Measurements from ENCODE around the gene GAS2L2. TPM values are rescaled to one million over a fixed set of nuclear protein-coding genes. Genes with fewer than 3 reads are reported as not detected.

Gene GAS2L2
- total RNA-seq, 2 donors from 2014 or later, result 0.09 TPM; not detected in 1

DNA sequence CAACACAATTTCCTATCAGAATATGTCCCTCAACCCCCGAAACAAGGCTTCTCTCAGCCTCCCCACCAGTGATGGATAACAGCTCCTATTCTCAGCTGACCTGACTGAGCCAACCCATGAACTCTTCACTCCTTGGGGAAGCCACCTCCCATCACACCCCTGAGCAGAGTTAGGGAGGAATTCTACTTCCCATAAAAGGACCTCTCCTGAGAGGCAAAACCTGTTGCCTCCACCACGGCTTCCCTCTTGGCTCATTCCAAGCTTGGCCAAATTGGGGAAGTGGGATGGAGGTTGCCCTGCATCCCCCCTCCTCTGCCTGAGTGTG is 27.3 kb downstream of the GAS2L2 start:
- no peaks in the 10 kb centered on the region for H3K27me3 ChIP-seq (ENCODE audit: control insufficient read depth, insufficient read depth, low read length, poor library complexity, severe bottlenecking)
- Mint-ChIP-seq H3K27ac (no peak overlapping the region), H3K4me1 (peaks cover 52% of the 10 kb centered on the region), H3K36me3 (ENCODE audit: low read depth) (peaks cover 32% of the 10 kb centered on the region), H3K9me3 (no peaks in the 10 kb centered on the region), H3K4me3 (no peak overlapping the region), H3K27me3 (ENCODE audit: insufficient read depth) (no peaks in the 10 kb centered on the region)
- DNase-seq, result peak; percentile 54
- TF ChIP-seq, protein P1, sequence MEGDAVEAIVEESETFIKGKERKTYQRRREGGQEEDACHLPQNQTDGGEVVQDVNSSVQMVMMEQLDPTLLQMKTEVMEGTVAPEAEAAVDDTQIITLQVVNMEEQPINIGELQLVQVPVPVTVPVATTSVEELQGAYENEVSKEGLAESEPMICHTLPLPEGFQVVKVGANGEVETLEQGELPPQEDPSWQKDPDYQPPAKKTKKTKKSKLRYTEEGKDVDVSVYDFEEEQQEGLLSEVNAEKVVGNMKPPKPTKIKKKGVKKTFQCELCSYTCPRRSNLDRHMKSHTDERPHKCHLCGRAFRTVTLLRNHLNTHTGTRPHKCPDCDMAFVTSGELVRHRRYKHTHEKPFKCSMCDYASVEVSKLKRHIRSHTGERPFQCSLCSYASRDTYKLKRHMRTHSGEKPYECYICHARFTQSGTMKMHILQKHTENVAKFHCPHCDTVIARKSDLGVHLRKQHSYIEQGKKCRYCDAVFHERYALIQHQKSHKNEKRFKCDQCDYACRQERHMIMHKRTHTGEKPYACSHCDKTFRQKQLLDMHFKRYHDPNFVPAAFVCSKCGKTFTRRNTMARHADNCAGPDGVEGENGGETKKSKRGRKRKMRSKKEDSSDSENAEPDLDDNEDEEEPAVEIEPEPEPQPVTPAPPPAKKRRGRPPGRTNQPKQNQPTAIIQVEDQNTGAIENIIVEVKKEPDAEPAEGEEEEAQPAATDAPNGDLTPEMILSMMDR (conservative IDR thresholded peaks at IDR 0.05), result no peak
- peaks cover 29% of the 10 kb centered on the region for H3K4me1 ChIP-seq (ENCODE audit: control insufficient read depth, insufficient read depth, low read length)
- 83 to 85% methylated on average over 1 to 2 of the region's 2 CpGs for WGBS, 2 experiments (ENCODE audit: insufficient coverage in 1 of 2, insufficient read length in 1 of 2)
- H3K4me3 ChIP-seq (ENCODE audit: low read length), result no peak overlapping the region
- no peak overlapping the region for H3K27ac ChIP-seq (ENCODE audit: low read depth, low read length)
- H3K36me3 ChIP-seq (ENCODE audit: control insufficient read depth, insufficient read depth, low read length), result peaks cover 58% of the 10 kb centered on the region
- no peaks in the 10 kb centered on the region for H3K9me3 ChIP-seq (ENCODE audit: control insufficient read depth, low read length)
- no peak overlapping the region for H3K9ac ChIP-seq (ENCODE audit: extremely low read depth, low read length, poor library complexity, severe bottlenecking)

DNA sequence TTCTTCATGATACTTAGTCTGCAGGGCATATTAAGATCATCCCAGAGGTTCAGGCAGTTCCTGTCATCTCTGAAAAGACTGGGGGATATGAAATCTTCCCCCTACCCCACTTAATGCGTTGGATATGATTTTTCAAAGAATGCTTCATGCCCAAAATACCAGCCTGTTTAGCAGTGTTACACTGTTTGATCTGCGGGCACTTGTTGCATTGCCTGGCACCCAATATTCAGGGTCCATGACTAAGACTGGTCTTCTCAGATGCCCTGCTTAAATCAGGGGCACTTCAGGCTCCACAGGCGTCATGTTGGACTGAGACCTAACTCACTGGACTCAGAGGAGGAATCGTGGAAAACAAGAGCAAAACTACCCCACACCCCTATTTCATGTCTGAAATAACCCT is 28.0 kb downstream of the GAS2L2 start:
- DNase-seq, result no peak
- Histone ChIP-seq H3K4me3 (ENCODE audit: low read length) (no peak overlapping the region), H3K4me1 (ENCODE audit: control insufficient read depth, insufficient read depth, low read length) (peaks cover 25% of the 10 kb centered on the region), H3K36me3 (ENCODE audit: control insufficient read depth, insufficient read depth, low read length) (peaks cover 60% of the 10 kb centered on the region), H3K27me3 (ENCODE audit: control insufficient read depth, insufficient read depth, low read length, poor library complexity, severe bottlenecking) (no peaks in the 10 kb centered on the region), H3K9me3 (ENCODE audit: control insufficient read depth, low read length) (no peaks in the 10 kb centered on the region), H3K9ac (ENCODE audit: extremely low read depth, low read length, poor library complexity, severe bottlenecking) (no peak overlapping the region), H3K27ac (ENCODE audit: low read depth, low read length) (no peak overlapping the region)
- TF ChIP-seq, protein P1 (conservative IDR thresholded peaks at IDR 0.05), result no peak
- Mint-ChIP-seq H3K36me3 (ENCODE audit: low read depth) (peaks cover 36% of the 10 kb centered on the region), H3K27ac (no peak overlapping the region), H3K27me3 (ENCODE audit: insufficient read depth) (no peaks in the 10 kb centered on the region), H3K4me1 (peaks cover 47% of the 10 kb centered on the region), H3K9me3 (no peaks in the 10 kb centered on the region), H3K4me3 (no peak overlapping the region)
- WGBS, 2 experiments (ENCODE audit: insufficient coverage in 1 of 2, insufficient read length in 1 of 2), result 93% methylated on average over 1 to 4 of the region's 4 CpGs

DNA sequence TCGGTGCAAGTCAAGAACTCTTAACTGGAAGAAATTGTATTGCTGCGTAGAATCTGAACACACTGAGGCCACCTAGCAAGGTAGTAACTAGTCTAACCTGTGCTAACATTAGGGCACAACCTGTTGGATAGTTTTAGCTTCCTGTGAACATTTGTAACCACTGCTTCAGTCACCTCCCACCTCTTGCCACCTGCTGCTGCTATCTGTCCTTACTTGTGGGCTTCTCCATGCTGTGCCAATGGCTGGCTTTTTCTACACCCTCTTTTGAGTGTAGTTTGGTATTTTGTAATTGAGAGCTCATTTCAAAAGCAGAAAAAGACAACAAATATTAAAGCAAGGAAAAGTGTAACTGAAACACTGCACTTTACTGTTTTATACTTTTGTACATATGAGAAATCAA is 29.3 kb downstream of the GAS2L2 start:
- H3K27ac Mint-ChIP-seq, result no peak overlapping the region
- TF ChIP-seq, protein P1 (conservative IDR thresholded peaks at IDR 0.05), result no peak
- WGBS, 2 experiments (ENCODE audit: insufficient coverage in 1 of 2, insufficient read length in 1 of 2), result 96 to 98% methylated on average over 2 of the region's 2 CpGs
- H3K4me3 Mint-ChIP-seq, result no peak overlapping the region
- no peak for DNase-seq
- no peak overlapping the region for H3K9ac ChIP-seq (ENCODE audit: extremely low read depth, low read length, poor library complexity, severe bottlenecking)
- no peaks in the 10 kb centered on the region for H3K27me3 ChIP-seq (ENCODE audit: control insufficient read depth, insufficient read depth, low read length, poor library complexity, severe bottlenecking)
- no peak overlapping the region for H3K4me3 ChIP-seq (ENCODE audit: low read length)
- no peak overlapping the region for H3K27ac ChIP-seq (ENCODE audit: low read depth, low read length)
- peaks cover 16% of the 10 kb centered on the region for H3K4me1 ChIP-seq (ENCODE audit: control insufficient read depth, insufficient read depth, low read length)
- H3K36me3 Mint-ChIP-seq (ENCODE audit: low read depth), result peaks cover 44% of the 10 kb centered on the region
- no peaks in the 10 kb centered on the region for H3K9me3 ChIP-seq (ENCODE audit: control insufficient read depth, low read length)
- peaks cover 67% of the 10 kb centered on the region for H3K36me3 ChIP-seq (ENCODE audit: control insufficient read depth, insufficient read depth, low read length)
- peaks cover 34% of the 10 kb centered on the region for H3K4me1 Mint-ChIP-seq
- no peaks in the 10 kb centered on the region for H3K9me3 Mint-ChIP-seq
- H3K27me3 Mint-ChIP-seq (ENCODE audit: insufficient read depth), result no peaks in the 10 kb centered on the region
